ENCODE measurements around the gene ISX. TPM values are rescaled to one million over a fixed set of nuclear protein-coding genes. Genes with fewer than 3 reads are reported as not detected.

ISX gene
- total RNA-seq, 1 donor from 2014 or later, result not detected

- no peak for DNase-seq (ENCODE audit: low spot score)
Observed at GRCh38 chr22:35053060-35053835, 12.7 kb upstream of the ISX start.

GRCh38 chr22:35054064-35054463 lies 11.9 kb upstream of the ISX start:
- no peak for DNase-seq (ENCODE audit: low spot score)

- DNase-seq (ENCODE audit: low spot score), result no peak
Observed at GRCh38 chr22:35056486-35056885, 9.5 kb upstream of the ISX start.

- no peak for DNase-seq (ENCODE audit: low spot score)
Observed at GRCh38 chr22:35057155-35057554, 8.8 kb upstream of the ISX start.

GRCh38 chr22:35059632-35060031 lies 6.3 kb upstream of the ISX start:
- no peak for DNase-seq (ENCODE audit: low spot score)

GRCh38 chr22:35064664-35065063 lies 1.3 kb upstream of the ISX start:
- no peak for DNase-seq (ENCODE audit: low spot score)

- DNase-seq (ENCODE audit: low spot score), result no peak
Observed at GRCh38 chr22:35065183-35065582, 775 bp upstream of the ISX start.

- no peak for DNase-seq (ENCODE audit: low spot score)
Observed at GRCh38 chr22:35066768-35067167, 810 bp downstream of the ISX start.

GRCh38 chr22:35069541-35069940 lies 3.6 kb downstream of the ISX start:
- peak; percentile 11 for DNase-seq (ENCODE audit: low spot score)

GRCh38 chr22:35070451-35071093 lies 4.6 kb downstream of the ISX start:
- DNase-seq (ENCODE audit: low spot score), result no peak

GRCh38 chr22:35071784-35072183 lies 5.8 kb downstream of the ISX start:
- no peak for DNase-seq (ENCODE audit: low spot score)

GRCh38 chr22:35072925-35073324 lies 7.0 kb downstream of the ISX start:
- DNase-seq (ENCODE audit: low spot score), result no peak

GRCh38 chr22:35074583-35074982 lies 8.6 kb downstream of the ISX start:
- DNase-seq (ENCODE audit: low spot score), result no peak

- no peak for DNase-seq (ENCODE audit: low spot score)
Observed at GRCh38 chr22:35076630-35077029, 10.7 kb downstream of the ISX start.

- DNase-seq (ENCODE audit: low spot score), result no peak
Observed at GRCh38 chr22:35085621-35086020, 19.7 kb downstream of the ISX start.

GRCh38 chr22:35089139-35089538 lies 23.2 kb downstream of the ISX start:
- no peak for DNase-seq (ENCODE audit: low spot score)

GRCh38 chr22:35092406-35092805 lies 26.4 kb downstream of the ISX start:
- no peak for DNase-seq (ENCODE audit: low spot score)

GRCh38 chr22:35098921-35099320 lies 33.0 kb downstream of the ISX start:
- DNase-seq (ENCODE audit: low spot score), result no peak

- DNase-seq (ENCODE audit: low spot score), result no peak
Observed at GRCh38 chr22:35099883-35100282, 33.9 kb downstream of the ISX start.

GRCh38 chr22:35102663-35103062 lies 36.7 kb downstream of the ISX start:
- peak; percentile 13 for DNase-seq (ENCODE audit: low spot score)

GRCh38 chr22:35103761-35104160 lies 37.8 kb downstream of the ISX start:
- no peak for DNase-seq (ENCODE audit: low spot score)

GRCh38 chr22:35104491-35104890 lies 38.5 kb downstream of the ISX start:
- DNase-seq (ENCODE audit: low spot score), result no peak

GRCh38 chr22:35109616-35110015 lies 43.7 kb downstream of the ISX start:
- no peak for DNase-seq (ENCODE audit: low spot score)

Data from umbilical cord (tissue), 2 donors.